CMK (cell line): Measurements from ENCODE around the gene SEMA3D.

Experiments
- DNase-seq: peaks from one replicate; pipeline ENCODE4 v3.0.0-alpha.2; 2010; ENCODE audit warnings: low read depth

Gene SEMA3D

GRCh38 chr7:85186521-85187241 lies at the start of gene SEMA3D:
SEMA3D (minus strand) TSS chr7:85187056; CDS start chr7:85121891, 65,165 bp downstream.
- no peak for DNase-seq

- no peak for DNase-seq
Observed at GRCh38 chr7:85234730-85235129, 47.9 kb upstream of the SEMA3D start.

- DNase-seq: no peak
Observed at GRCh38 chr7:85232068-85232467, 45.2 kb upstream of the SEMA3D start.

- no peak for DNase-seq
Observed at GRCh38 chr7:85230623-85231022, 43.8 kb upstream of the SEMA3D start.

GRCh38 chr7:85229544-85229943 lies 42.7 kb upstream of the SEMA3D start:
- DNase-seq: no peak

GRCh38 chr7:85226361-85227085 lies 39.7 kb upstream of the SEMA3D start:
- no peak for DNase-seq

- no peak for DNase-seq
Observed at GRCh38 chr7:85224171-85224570, 37.3 kb upstream of the SEMA3D start.

- no peak for DNase-seq
Observed at GRCh38 chr7:85222522-85222921, 35.7 kb upstream of the SEMA3D start.

- no peak for DNase-seq
Observed at GRCh38 chr7:85221796-85222195, 34.9 kb upstream of the SEMA3D start.

GRCh38 chr7:85220651-85221050 lies 33.8 kb upstream of the SEMA3D start:
- DNase-seq: no peak

- DNase-seq: no peak
Observed at GRCh38 chr7:85220023-85220422, 33.2 kb upstream of the SEMA3D start.

GRCh38 chr7:85217085-85217484 lies 30.2 kb upstream of the SEMA3D start:
- DNase-seq: no peak

GRCh38 chr7:85215098-85215497 lies 28.2 kb upstream of the SEMA3D start:
- no peak for DNase-seq

- no peak for DNase-seq
Observed at GRCh38 chr7:85213500-85213899, 26.6 kb upstream of the SEMA3D start.

GRCh38 chr7:85205754-85206153 lies 18.9 kb upstream of the SEMA3D start:
- DNase-seq: no peak

GRCh38 chr7:85204496-85204895 lies 17.6 kb upstream of the SEMA3D start:
- no peak for DNase-seq

GRCh38 chr7:85204061-85204460 lies 17.2 kb upstream of the SEMA3D start:
- no peak for DNase-seq

- no peak for DNase-seq
Observed at GRCh38 chr7:85201209-85201608, 14.4 kb upstream of the SEMA3D start.

- no peak for DNase-seq
Observed at GRCh38 chr7:85196696-85197095, 9.8 kb upstream of the SEMA3D start.

GRCh38 chr7:85191383-85191782 lies 4.5 kb upstream of the SEMA3D start:
- DNase-seq: no peak

GRCh38 chr7:85186083-85186520 lies 754 bp downstream of the SEMA3D start:
- no peak for DNase-seq

- DNase-seq: no peak
Observed at GRCh38 chr7:85185424-85186082, 1.3 kb downstream of the SEMA3D start.
